Upper lobe of left lung (tissue), 4 donors: Measurements from ENCODE around the gene IPO8.

Experiments used
- CTCF ChIP-seq, 6 experiments: fragments of 450-650 bp in 4 of 6; fragments of 200-600 bp in 2 of 6; sonication (generic) in 2 of 6; IDR thresholded peaks; one replicate each; pipeline ENCODE4 v1.5.1; 2016 to 2019; ENCODE audit warnings: antibody characterized with exemption in 6 of 6
- EP300 ChIP-seq, 4 donors: sonication (generic); formaldehyde crosslinking; IDR thresholded peaks; one replicate each; pipeline ENCODE4 v1.5.1; 2017; ENCODE audit warnings: antibody characterized with exemption in 4 of 4, control low read depth in 2 of 4
- POLR2A ChIP-seq, 4 donors: fragments of 450-650 bp; IDR thresholded peaks; one replicate each; pipeline ENCODE4 v1.5.1; 2016 to 2017; ENCODE audit warnings: antibody characterized with exemption in 4 of 4, mild to moderate bottlenecking in 2 of 4

DNA sequence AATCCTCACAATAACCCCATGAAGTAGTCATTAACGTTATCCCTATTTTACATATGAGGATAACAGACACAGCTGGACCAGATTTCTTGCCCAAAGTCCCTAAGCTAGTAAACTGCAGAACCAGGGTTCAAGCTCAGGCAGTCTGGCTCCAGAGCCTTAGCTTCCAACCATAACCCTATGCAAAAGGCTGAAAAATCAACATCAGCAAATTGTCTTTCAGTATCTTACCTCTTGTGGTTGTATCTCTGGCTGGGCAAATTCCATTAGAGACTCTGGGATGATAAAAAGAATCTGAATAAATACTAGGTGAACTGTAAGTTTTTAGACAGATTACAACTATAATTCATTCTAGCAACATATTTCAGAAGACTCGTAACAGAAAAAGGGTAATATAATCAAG is 34.3 kb upstream of the IPO8 start:
- TF ChIP-seq EP300 (IDR thresholded peaks at IDR 0.05) (no peak), CTCF (IDR thresholded peaks at IDR 0.05) (no peak), POLR2A (IDR thresholded peaks at IDR 0.05) (no peak)
